Activated CD4-positive, CD25-positive, alpha-beta regulatory T cell treated with anti-CD3 and anti-CD28 coated beads, Interleukin-2, amount 50 U/mL, for 72 hours (primary cell): ENCODE data around the gene ADGRL2.

Source experiments
- DNase-seq: peaks from one replicate; pipeline ENCODE4 v3.0.0; 2021

The ADGRL2 gene

DNA sequence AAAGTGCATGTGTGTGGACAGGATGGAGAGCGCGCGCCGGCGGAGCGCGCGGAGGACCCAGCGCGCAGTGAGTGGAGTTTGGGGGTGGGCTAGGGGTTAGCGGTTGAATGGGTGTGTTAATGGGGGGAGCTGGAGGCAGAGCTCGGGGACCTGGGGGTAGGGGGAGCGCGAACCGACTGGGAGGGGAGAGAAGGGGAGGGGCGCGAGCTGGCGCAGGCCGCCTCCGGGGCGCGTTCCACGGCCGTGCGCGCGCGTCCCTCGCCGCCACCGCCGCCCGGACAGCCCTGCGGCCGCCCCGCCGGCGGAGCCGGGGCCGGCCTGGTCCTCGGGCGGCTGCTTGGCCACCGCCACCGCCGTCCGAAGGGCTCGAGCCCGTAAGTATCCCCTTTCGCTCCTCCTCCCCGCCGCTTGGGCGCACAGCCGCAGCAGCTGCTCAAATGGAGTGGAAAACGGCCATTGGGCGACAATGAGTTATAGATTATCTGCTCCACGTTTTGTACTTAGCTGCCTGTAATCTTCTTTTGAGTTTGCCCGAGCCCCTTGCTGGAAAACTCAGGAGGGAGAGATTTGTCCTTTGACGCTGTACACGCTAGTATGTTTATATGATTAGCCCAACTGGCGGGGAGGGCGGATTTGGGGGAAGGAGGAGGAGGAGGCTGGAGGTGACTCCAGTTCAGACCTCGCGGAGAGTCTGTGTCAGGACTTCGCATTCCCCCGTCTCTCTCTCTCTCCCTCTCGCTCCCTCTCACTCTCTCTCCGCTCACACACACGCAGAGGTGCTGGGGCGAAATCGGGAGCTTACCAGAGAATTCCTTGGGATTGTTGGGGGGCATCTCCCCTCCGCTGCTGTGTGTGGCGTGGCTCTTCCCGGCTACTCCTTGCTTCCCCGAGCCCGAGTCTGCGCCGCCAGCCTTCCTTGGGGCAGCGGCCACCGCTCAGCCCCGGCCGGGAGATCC lies at the start of gene ADGRL2:
ADGRL2 (plus strand) TSS at position 240 of the 956 bp plus-strand sequence. CDS start 36,051 bp downstream, outside the sequence.
- DNase-seq: no peak

GRCh38 chr1:81752840-81753239 lies 47.9 kb upstream of the ADGRL2 start:
- DNase-seq: no peak

GRCh38 chr1:81754424-81754823 lies 46.3 kb upstream of the ADGRL2 start:
- no peak for DNase-seq

- no peak for DNase-seq
Observed at GRCh38 chr1:81756872-81757271, 43.9 kb upstream of the ADGRL2 start.

DNA sequence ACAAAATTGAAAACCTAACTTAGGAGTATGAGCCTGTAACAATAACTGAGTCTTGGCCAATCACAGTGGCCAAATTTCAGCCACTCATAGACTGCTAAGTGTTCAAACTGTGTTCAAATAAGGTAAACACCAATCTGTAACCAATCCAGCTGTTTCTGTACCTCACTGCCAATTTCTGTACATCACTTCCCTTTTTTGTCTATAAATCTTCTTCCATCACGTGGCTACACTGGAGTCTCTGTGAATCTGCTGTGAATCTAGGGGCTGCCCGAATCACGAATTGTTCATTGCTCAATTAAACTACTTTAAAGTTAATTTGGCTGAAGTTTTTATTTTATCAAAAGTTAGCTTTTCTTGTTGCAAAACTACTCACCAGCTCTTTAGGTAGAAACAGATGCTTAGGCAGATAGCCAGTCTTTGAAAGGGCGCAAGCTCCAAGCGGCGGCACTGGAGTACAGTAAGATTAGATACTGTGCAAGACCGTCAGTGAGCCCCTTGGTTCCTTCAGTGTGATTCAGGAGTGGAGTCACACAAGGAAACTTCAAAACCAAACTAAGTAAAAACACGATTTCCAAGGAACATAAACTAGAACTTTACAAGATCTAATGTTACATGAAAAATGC lies 43.2 kb upstream of the ADGRL2 start:
- no peak for DNase-seq

DNA sequence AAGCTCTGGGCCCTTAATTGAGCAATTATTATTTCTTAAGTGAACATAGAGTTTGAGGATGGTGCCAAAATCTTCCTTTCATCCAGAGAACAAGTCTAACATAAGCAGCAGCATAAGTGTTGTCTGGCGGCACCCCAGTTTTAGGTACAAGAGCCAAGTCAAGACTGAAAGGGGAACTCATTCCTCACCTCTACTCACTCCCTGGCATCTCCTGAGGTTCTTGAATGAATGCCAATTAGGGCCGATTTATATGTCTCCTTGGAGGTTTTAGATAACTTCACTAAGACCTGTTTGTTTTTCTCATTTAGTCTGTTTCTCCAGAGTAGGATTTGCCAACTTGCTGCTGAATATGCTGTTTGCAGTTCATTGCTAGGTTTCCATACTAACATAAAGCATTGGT lies 42.6 kb upstream of the ADGRL2 start:
- no peak for DNase-seq

DNA sequence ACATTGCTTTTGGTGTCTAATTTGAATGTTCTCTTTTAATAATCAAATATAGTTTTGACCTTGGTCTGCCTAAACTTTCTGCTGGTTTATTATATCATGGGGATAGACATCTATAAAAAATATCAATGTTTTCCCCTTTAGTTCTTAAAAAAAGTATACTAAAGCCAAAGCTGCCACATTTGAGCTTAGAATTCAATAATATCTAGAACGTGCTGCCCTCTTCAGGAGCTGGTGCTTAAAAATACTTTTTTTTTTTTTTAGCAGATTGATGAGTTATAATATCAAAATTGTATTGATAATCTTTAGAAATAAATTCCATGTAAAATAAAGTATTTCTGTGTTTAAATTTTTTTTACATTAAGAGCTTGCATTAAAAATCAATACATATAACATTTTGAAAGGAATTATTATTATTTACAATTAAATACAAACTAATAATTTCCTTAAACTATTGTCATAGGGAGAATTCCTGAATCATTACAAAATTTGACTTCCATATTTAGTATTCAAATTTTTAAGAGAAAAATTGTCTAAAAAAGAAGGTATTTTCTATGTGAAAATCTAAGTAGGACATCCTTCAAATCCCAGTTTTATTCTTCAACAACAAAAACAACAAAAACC lies 40.1 kb upstream of the ADGRL2 start:
- DNase-seq: no peak

- DNase-seq: no peak
Observed at GRCh38 chr1:81775510-81775909, 25.2 kb upstream of the ADGRL2 start.

DNA sequence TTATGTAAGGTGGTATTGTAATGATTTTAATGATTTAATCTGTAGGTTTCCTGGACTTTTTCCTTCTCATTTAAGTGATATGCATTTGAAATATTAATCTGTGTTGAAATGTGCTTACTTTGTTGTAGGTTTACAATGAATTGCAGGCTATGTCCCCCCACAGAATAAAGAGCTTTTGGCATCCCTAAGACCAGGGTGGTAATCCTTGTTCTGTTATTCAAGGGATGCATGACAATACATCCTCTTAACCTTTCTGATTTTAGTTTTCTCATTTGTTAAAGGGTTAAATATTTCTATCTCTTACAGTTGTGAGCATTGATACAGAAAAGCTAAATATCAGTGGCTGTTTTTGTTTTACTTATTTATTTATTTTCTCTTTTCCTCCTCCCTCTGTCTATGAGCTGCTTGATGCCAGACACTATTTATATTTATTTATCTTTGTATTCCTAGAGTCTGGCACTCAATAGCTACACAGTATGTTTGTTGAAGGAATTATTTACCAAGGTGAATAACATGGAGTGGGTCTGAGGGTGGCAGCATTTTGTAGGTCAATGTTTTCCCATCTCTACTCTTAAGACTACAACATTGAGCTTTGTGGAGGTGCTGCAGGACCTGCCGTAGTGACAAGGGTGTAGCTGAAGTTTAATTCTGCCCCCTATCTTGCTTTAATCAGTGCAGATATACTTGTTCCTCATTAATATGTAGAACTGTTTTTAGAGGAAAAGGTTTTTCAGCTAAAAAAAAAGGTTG lies 19.9 kb upstream of the ADGRL2 start:
- no peak for DNase-seq

DNA sequence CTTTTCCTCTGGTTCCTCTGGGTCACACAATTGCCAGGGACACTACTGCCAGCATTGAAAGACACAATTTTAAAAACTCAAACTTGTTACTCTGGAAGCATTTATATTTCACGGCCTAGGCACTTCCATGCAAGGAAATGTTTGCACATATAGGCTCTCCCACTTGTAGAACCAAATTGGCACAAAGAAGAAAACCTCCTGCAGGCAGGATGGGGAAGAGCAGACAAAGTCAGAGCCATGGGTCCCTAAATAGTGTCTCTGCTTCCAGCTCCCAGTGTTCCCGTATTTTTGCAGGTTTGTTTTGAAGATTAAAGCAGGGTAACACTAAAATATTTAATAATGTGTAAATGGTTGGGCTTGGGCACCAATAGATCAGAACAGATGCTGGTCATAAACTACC lies 19.0 kb upstream of the ADGRL2 start:
- DNase-seq: no peak

GRCh38 chr1:81792184-81792583 lies 8.6 kb upstream of the ADGRL2 start:
- no peak for DNase-seq

DNA sequence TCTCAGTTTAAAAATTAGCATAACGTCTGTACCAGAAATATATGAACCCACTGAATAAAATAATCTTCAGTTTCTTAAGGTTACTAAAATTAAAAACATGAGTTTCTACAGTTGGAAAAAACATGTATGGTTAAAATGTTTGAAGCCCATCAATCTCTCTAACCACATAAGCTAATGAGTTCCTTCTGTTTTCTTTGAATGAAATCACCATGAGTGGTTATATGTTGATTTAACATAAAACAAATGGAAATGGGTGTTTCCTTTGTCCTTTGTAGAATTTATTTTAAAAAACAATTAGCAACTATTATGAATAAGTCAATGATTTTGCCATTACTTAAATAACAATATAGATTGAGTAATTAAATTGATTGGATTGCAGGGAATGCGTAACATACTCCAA lies 3.0 kb upstream of the ADGRL2 start:
- no peak for DNase-seq

GRCh38 chr1:81799939-81800694 lies 617 bp upstream of the ADGRL2 start:
- DNase-seq: no peak

GRCh38 chr1:81801651-81802456 lies 1.1 kb downstream of the ADGRL2 start:
- DNase-seq: no peak

GRCh38 chr1:81802457-81802706 lies 1.6 kb downstream of the ADGRL2 start:
- DNase-seq: no peak

DNA sequence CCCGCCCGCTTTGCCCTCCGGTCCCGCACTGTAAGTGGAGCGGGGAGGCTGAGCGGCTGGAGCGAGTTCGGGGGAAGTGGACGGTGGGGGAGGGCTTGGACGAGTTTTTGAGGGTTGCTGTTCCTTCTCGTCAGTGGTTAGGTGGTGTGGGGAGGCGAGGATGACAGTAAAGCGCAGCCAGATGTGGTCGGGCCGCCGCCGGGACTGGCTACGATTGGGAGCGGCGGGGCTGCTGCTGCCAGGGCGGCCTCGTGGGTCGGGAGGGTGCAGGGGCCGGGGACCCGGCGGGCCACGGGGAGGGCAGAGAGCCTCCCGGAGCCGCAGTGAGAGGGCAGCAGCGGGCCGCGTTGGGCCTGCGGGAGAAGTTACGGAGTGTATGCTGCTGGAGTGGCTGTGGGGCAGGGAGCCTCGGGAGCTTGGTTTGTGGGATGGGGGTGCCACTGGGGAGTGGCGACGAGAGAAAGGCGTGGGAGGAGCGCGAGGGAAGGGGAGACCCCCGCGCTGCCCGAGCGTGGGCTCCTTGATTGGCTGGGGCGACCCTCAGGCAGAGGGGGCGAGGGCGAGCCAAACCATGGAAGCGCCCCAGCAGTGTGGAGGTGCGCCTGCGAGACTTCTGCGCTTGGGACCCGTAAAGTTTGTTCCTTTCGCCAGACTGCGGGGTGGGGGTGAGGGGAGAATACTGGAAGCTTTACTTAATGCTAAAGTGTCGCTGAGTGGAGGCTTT lies 2.1 kb downstream of the ADGRL2 start:
- no peak for DNase-seq

GRCh38 chr1:81803431-81804110 lies 2.8 kb downstream of the ADGRL2 start:
- DNase-seq: no peak

DNA sequence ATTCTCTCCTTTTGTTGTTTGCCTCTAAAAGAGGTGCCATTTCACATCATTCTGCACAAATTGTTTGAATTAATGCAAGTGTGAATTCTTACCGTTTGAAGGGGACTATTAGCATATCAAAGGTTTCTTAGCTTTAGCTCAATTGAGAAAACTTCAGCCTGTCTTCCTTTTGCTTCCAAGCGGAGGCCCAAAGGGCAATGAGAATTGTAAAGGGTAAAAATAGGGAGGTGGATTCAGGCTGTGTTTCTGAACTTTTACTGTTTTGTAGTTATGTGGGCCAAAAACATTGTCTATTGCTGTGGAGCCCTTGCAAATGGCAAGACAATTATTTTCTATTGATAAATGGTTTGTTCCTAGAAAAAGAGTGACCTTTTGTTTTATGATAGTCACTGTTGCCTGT lies 3.6 kb downstream of the ADGRL2 start:
- no peak for DNase-seq

DNA sequence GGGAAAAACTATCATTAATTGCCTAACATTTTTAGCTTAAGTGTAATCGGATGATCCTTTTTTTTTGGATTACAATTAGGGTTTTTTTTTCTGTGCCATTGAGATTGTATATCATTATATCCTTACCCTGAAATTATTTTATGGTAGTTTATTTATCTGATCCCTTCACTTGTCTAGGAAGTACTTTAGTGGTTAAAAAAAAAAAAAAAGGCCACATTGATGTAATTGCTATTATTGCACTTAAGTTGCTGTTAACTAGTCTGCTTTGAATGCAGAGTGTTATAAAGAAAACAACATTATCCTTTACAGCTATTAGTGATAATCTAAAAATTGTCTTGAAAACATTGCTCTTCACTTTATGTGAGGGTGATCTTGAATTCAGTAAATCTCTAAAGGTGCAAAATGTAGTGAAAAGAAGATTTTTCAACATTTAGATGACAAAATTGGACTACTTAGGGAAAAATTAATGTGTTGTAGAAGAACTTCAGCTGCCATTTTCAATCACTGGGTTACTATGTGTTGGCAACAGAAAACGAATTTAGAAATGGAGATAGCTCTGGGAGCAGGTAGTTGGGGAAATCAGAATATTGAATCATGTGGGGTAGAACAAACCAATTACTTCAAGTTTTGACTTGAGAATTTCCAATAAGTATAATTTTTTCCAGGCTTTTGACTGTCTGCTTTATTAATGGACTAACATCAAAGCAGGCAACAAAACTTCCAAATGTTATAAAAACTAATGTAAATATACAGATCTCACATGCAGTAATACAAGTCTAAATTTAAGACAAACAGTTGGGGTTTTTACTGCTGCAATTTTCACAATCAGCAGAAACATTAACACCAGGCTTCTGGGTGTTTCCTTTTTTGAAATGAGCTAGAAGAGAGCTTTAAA lies 5.0 kb downstream of the ADGRL2 start:
- DNase-seq: no peak

DNA sequence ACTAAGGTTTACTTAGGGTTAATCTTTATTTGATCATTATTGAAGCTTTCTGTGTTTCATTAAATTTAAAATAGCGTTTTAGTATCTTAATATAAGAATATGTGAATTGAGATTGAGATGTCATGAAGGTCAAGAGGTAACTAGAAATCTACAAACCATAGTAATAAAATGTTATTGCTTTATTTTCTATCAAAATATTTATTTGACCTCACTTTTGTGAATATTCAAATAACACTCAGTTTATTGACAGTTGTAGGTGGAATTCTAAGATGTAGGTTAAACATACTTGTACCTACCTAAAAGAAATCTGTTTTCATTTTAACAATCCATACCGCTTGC lies 5.7 kb downstream of the ADGRL2 start:
- no peak for DNase-seq
